Measurements from ENCODE around the gene TMEM8B. TPM values are rescaled to one million over a fixed set of nuclear protein-coding genes. Genes with fewer than 3 reads are reported as not detected.

The TMEM8B gene
- total and polyA plus RNA-seq, 9 of the 15 experiments (the other 6 are each of a cell fraction or from before 2014, with no cell fraction given) = 0.01 to 2.2 (median 1.1) TPM

DNA sequence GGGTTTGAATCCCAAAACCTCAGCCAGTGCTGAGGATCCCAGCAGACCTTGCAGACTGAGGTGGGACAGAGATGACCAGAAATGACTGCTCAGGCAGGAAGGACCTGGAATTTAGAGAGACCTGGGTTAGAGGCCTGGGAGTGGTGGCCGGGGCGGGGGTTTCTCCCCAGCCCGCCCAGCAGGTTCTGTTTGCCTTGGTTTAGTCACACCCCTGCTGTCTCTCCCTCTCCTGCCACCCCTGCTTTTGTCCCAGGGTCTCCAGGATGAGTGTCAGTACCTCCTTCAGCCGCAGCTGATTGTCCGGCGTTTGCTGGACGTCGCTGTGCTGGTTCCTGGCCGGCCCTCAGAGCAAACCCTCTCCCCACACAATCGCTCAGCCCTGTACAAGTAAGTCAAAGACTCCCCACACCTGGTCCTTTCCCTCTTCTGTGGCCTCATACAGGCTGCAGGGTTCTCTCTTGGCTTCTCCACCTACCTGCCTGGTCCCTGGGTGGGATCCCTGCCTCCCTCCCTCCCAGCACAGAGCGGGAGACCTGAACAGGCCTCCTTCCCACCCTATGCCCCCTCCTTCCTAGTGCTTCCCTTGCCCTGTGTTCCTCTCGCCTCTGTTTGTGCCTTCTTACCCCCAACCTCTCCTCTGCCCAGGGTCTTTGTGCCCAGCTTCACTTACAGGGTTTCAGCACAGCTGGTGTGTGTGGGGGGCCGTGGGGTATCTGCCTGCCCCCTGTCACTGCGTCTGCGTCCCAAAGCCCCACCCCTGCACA, 12.0 kb downstream of the TMEM8B start:
- FAIRE-seq (no peak), ATAC-seq (no peak), DNase-seq (ENCODE audit: extremely low read depth in 1 of 4, low spot score in 3 of 4) (no peak)
- WGBS (ENCODE audit: insufficient coverage, low coverage, missing lambda C conversion rate) = 29% methylated on average over 6 of the region's 15 CpGs
- in situ Hi-C loops (cut with MboI) (no loop called here), intact Hi-C loops (cut with micrococcal nuclease) (no loop called here)
- H3K9ac ChIP-seq (ENCODE audit: insufficient read depth in 1 of 2, low read depth in 2 of 2, low read length in 2 of 2) = no peak overlapping the region
- H3K4me2 ChIP-seq (ENCODE audit: insufficient read depth, low read length) = no peak overlapping the region
- TF ChIP-seq ZNF239 (CRISPR knock-in tag; IDR thresholded peaks at IDR 0.05) (no peak), SAFB2 (IDR thresholded peaks at IDR 0.05; ENCODE audit: borderline replicate concordance, low read depth, low read length, severe bottlenecking) (no peak), ZNF445 (CRISPR knock-in tag; IDR thresholded peaks at IDR 0.05; ENCODE audit: low read depth) (no peak)
- BruUV-seq (replicated peaks) = no TSS peak
- H3K27ac ChIP-seq (ENCODE audit: extremely low read depth, low read depth, low read length) = no peak overlapping the region
- H3K79me2 ChIP-seq (ENCODE audit: control insufficient read depth, insufficient read depth, low read length) = no peaks in the 10 kb centered on the region
- no peaks in the 10 kb centered on the region for H3K36me3 ChIP-seq (ENCODE audit: control insufficient read depth, insufficient read depth, low read length)
- H2AFZ ChIP-seq (ENCODE audit: low read depth, low read length) = no peak overlapping the region
- peaks cover 0 to 6% of the 10 kb centered on the region in 2 experiments; a peak in 1 of 5 replicates for H3K4me1 ChIP-seq (replicated peaks in 1 of 2; ENCODE audit: control insufficient read depth in 2 of 2, insufficient read depth in 2 of 2, low read length in 2 of 2)
- CTCF ChIA-PET (ENCODE audit: low intra/inter-chr PET ratio) = no interaction called here
- H3K9me3 ChIP-seq (replicated peaks; ENCODE audit: control insufficient read depth, insufficient read depth, low read depth, low read length) = no peaks in the 10 kb centered on the region
- POLR2A ChIA-PET = interaction anchor here (0.6 to 0.8 kb wide), 4 partner anchors 10 to 1242 kb away, joined by 3 read pairs; no protein-coding TSS in a partner anchor
- no peaks in the 10 kb centered on the region for H3K9me1 ChIP-seq (ENCODE audit: control insufficient read depth, insufficient read depth, low read length)
- no peak overlapping the region for H3K4me3 ChIP-seq
- no peaks in the 10 kb centered on the region for H4K20me1 ChIP-seq (replicated peaks; ENCODE audit: control insufficient read depth, insufficient read depth, low read length)
- peaks cover 0 to 34% of the 10 kb centered on the region in 2 experiments; a peak in 3 of 5 replicates for H3K27me3 ChIP-seq (ENCODE audit: control insufficient read depth in 2 of 2, insufficient read depth in 2 of 2, low read length in 2 of 2)

DNA sequence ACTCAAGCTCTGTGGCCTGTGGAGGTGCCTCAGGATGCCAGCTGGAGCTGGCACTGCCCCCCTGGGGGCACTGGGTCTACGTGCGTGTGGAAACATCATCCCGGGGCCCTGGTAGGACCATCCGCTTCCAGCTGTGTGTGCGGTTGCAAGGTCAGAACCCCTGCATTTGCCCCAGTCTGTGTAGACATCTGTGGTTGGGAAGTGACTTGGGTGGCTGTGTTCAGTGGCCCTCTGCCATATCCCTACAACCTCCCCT, 12.5 kb downstream of the TMEM8B start:
- no peaks in the 10 kb centered on the region for H3K79me2 ChIP-seq (ENCODE audit: control insufficient read depth, insufficient read depth, low read length)
- no TSS peak for BruUV-seq (replicated peaks)
- peaks cover 0 to 34% of the 10 kb centered on the region in 2 experiments; a peak in 3 of 5 replicates for H3K27me3 ChIP-seq (ENCODE audit: control insufficient read depth in 2 of 2, insufficient read depth in 2 of 2, low read length in 2 of 2)
- in situ Hi-C loops (cut with MboI) (no loop called here), intact Hi-C loops (cut with micrococcal nuclease) (no loop called here)
- no peak overlapping the region for H3K4me3 ChIP-seq
- H4K20me1 ChIP-seq (replicated peaks; ENCODE audit: control insufficient read depth, insufficient read depth, low read length) = no peaks in the 10 kb centered on the region
- no peak overlapping the region for H3K4me2 ChIP-seq (ENCODE audit: insufficient read depth, low read length)
- H3K9me3 ChIP-seq (replicated peaks; ENCODE audit: control insufficient read depth, insufficient read depth, low read depth, low read length) = no peaks in the 10 kb centered on the region
- no peak overlapping the region for H3K9ac ChIP-seq (ENCODE audit: insufficient read depth in 1 of 2, low read depth in 2 of 2, low read length in 2 of 2)
- no peak for FAIRE-seq
- no peak for ATAC-seq
- no peak overlapping the region for H2AFZ ChIP-seq (ENCODE audit: low read depth, low read length)
- no peaks in the 10 kb centered on the region for H3K9me1 ChIP-seq (ENCODE audit: control insufficient read depth, insufficient read depth, low read length)
- H3K36me3 ChIP-seq (ENCODE audit: control insufficient read depth, insufficient read depth, low read length) = no peaks in the 10 kb centered on the region
- H3K27ac ChIP-seq (ENCODE audit: extremely low read depth, low read depth, low read length) = no peak overlapping the region
- DNase-seq (ENCODE audit: extremely low read depth in 1 of 4, low spot score in 3 of 4) = no peak
- 16% methylated on average over 5 of the region's 5 CpGs for WGBS (ENCODE audit: insufficient coverage, low coverage, missing lambda C conversion rate)
- ChIA-PET POLR2A (interaction anchor here (0.6 to 0.8 kb wide), 4 partner anchors 10 to 1241 kb away, joined by 3 read pairs; no protein-coding TSS in a partner anchor), CTCF (ENCODE audit: low intra/inter-chr PET ratio) (no interaction called here)
- H3K4me1 ChIP-seq (replicated peaks in 1 of 2; ENCODE audit: control insufficient read depth in 2 of 2, insufficient read depth in 2 of 2, low read length in 2 of 2) = peaks cover 0 to 11% of the 10 kb centered on the region in 2 experiments; a peak in 2 of 5 replicates
- no peak for TF ChIP-seq ZSCAN29 (IDR thresholded peaks at IDR 0.05)
- TF ChIP-seq, protein P1, sequence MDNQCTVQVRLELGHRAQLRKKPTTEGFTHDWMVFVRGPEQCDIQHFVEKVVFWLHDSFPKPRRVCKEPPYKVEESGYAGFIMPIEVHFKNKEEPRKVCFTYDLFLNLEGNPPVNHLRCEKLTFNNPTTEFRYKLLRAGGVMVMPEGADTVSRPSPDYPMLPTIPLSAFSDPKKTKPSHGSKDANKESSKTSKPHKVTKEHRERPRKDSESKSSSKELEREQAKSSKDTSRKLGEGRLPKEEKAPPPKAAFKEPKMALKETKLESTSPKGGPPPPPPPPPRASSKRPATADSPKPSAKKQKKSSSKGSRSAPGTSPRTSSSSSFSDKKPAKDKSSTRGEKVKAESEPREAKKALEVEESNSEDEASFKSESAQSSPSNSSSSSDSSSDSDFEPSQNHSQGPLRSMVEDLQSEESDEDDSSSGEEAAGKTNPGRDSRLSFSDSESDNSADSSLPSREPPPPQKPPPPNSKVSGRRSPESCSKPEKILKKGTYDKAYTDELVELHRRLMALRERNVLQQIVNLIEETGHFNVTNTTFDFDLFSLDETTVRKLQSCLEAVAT (IDR thresholded peaks at IDR 0.05) = no peak
- TF ChIP-seq NFIX (CRISPR knock-in tag; IDR thresholded peaks at IDR 0.05; ENCODE audit: low read depth) = no peak
- TF ChIP-seq PHB2 (IDR thresholded peaks at IDR 0.05; ENCODE audit: low read depth) = no peak
- TF ChIP-seq SMC3 (conservative IDR thresholded peaks at IDR 0.05; ENCODE audit: insufficient read depth, low read depth, low read length) = no peak
- no peak for TF ChIP-seq PURB (CRISPR knock-in tag; IDR thresholded peaks at IDR 0.05; ENCODE audit: low read depth)
- no peak for TF ChIP-seq ZFX (CRISPR knock-in tag; IDR thresholded peaks at IDR 0.05)
- TF ChIP-seq, protein P2, sequence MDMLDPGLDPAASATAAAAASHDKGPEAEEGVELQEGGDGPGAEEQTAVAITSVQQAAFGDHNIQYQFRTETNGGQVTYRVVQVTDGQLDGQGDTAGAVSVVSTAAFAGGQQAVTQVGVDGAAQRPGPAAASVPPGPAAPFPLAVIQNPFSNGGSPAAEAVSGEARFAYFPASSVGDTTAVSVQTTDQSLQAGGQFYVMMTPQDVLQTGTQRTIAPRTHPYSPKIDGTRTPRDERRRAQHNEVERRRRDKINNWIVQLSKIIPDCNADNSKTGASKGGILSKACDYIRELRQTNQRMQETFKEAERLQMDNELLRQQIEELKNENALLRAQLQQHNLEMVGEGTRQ (CRISPR knock-in tag; IDR thresholded peaks at IDR 0.05) = no peak
- TF ChIP-seq ZNF41 (CRISPR knock-in tag; conservative IDR thresholded peaks at IDR 0.05) = no peak
- TF ChIP-seq GATA2 (CRISPR knock-in tag; IDR thresholded peaks at IDR 0.05) = no peak
- TF ChIP-seq MEF2A (IDR thresholded peaks at IDR 0.05; ENCODE audit: control insufficient read depth, low read depth, low read length) = no peak
- no peak for TF ChIP-seq TEAD1 (CRISPR knock-in tag; IDR thresholded peaks at IDR 0.05)
